ENCODE data around the gene KLHL29. TPM values are rescaled to one million over a fixed set of nuclear protein-coding genes. Genes with fewer than 3 reads are reported as not detected.

The KLHL29 gene
- total RNA-seq, 1 experiment from 2014 or later: 3.4 TPM

- no peak for TF ChIP-seq CTCF (conservative IDR thresholded peaks at IDR 0.05)
- no peak for TF ChIP-seq EZH2 (IDR thresholded peaks at IDR 0.05; ENCODE audit: low read depth)
- POLR2A ChIA-PET (ENCODE audit: unreplicated experiment): no interaction called here
- Histone ChIP-seq H4K20me1 (ENCODE audit: insufficient read depth) (peaks cover 3% of the 10 kb centered on the region; the same call in 1 of the 2 replicates), H3K9me3 (ENCODE audit: insufficient read depth, low read depth) (no peaks in the 10 kb centered on the region), H3K4me3 (no peak overlapping the region), H3K27ac (no peak overlapping the region), H3F3A (ENCODE audit: insufficient read depth, low read depth) (no peaks in the 10 kb centered on the region; the same call in 1 of the 2 replicates), H3K79me2 (ENCODE audit: low read depth) (no peaks in the 10 kb centered on the region), H3K27me3 (ENCODE audit: insufficient read depth, low read depth) (no peaks in the 10 kb centered on the region), H3K4me2 (no peak overlapping the region), H3K4me1 (replicated peaks; ENCODE audit: insufficient read depth) (peaks cover 7% of the 10 kb centered on the region), H3K36me3 (ENCODE audit: low read depth) (no peaks in the 10 kb centered on the region), H3K9me2 (ENCODE audit: insufficient read depth) (no peaks in the 10 kb centered on the region), H2AFZ (no peak overlapping the region)
- DNase-seq: no peak
- BruUV-seq (replicated peaks): no TSS peak
- intact Hi-C loops (cut with micrococcal nuclease; ENCODE audit: unreplicated experiment): no loop called here
- CTCF ChIA-PET: no interaction called here
Observed at GRCh38 chr2:23417310-23417709, 32.3 kb downstream of the KLHL29 start.

- TF ChIP-seq CTCF (conservative IDR thresholded peaks at IDR 0.05) (no peak), EZH2 (IDR thresholded peaks at IDR 0.05; ENCODE audit: low read depth) (no peak)
- ChIA-PET CTCF (no interaction called here), POLR2A (ENCODE audit: unreplicated experiment) (no interaction called here)
- no peaks in the 10 kb centered on the region for H3K79me2 ChIP-seq (ENCODE audit: low read depth)
- intact Hi-C loops (cut with micrococcal nuclease; ENCODE audit: unreplicated experiment): no loop called here
- no peaks in the 10 kb centered on the region for H3K36me3 ChIP-seq (ENCODE audit: low read depth)
- no peaks in the 10 kb centered on the region for H3K4me1 ChIP-seq (replicated peaks; ENCODE audit: insufficient read depth)
- no peak for DNase-seq
- H3K4me2 ChIP-seq: no peak overlapping the region
- H3K4me3 ChIP-seq: no peak overlapping the region
- no peaks in the 10 kb centered on the region for H3K9me2 ChIP-seq (ENCODE audit: insufficient read depth)
- H4K20me1 ChIP-seq (ENCODE audit: insufficient read depth): peaks cover 3% of the 10 kb centered on the region; the same call in 1 of the 2 replicates
- H3F3A ChIP-seq (ENCODE audit: insufficient read depth, low read depth): no peaks in the 10 kb centered on the region; the same call in 1 of the 2 replicates
- no TSS peak for BruUV-seq (replicated peaks)
- no peaks in the 10 kb centered on the region for H3K27me3 ChIP-seq (ENCODE audit: insufficient read depth, low read depth)
- H3K27ac ChIP-seq: no peak overlapping the region
- H2AFZ ChIP-seq: no peak overlapping the region
- H3K9me3 ChIP-seq (ENCODE audit: insufficient read depth, low read depth): no peaks in the 10 kb centered on the region
Observed at GRCh38 chr2:23418056-23418455, 33.1 kb downstream of the KLHL29 start.

- Histone ChIP-seq H3K27ac (no peak overlapping the region), H2AFZ (no peak overlapping the region), H3K79me2 (ENCODE audit: low read depth) (no peaks in the 10 kb centered on the region), H3K4me2 (no peak overlapping the region), H3F3A (ENCODE audit: insufficient read depth, low read depth) (no peaks in the 10 kb centered on the region; the same call in 1 of the 2 replicates), H3K36me3 (ENCODE audit: low read depth) (no peaks in the 10 kb centered on the region), H3K27me3 (ENCODE audit: insufficient read depth, low read depth) (no peaks in the 10 kb centered on the region), H3K9me2 (ENCODE audit: insufficient read depth) (no peaks in the 10 kb centered on the region), H4K20me1 (ENCODE audit: insufficient read depth) (peaks cover 3% of the 10 kb centered on the region; the same call in 1 of the 2 replicates), H3K4me3 (no peak overlapping the region), H3K4me1 (replicated peaks; ENCODE audit: insufficient read depth) (no peaks in the 10 kb centered on the region), H3K9me3 (ENCODE audit: insufficient read depth, low read depth) (no peaks in the 10 kb centered on the region)
- intact Hi-C loops (cut with micrococcal nuclease; ENCODE audit: unreplicated experiment): no loop called here
- no peak for TF ChIP-seq EZH2 (IDR thresholded peaks at IDR 0.05; ENCODE audit: low read depth)
- no peak for TF ChIP-seq CTCF (conservative IDR thresholded peaks at IDR 0.05)
- no TSS peak for BruUV-seq (replicated peaks)
- POLR2A ChIA-PET (ENCODE audit: unreplicated experiment): no interaction called here
- CTCF ChIA-PET: no interaction called here
- DNase-seq: no peak
Observed at GRCh38 chr2:23418461-23418911, 33.5 kb downstream of the KLHL29 start.
